MM.1S (cell line): Measurements from ENCODE around the gene SEMA4F.

Source experiments
- DNase-seq: peaks from one replicate; pipeline ENCODE4 v3.0.0-alpha.2; 2015
- H2AFZ ChIP-seq: fragments of 300-600 bp; sonication (generic); 2 replicates; pipeline ENCODE4 v1.6.0; 2016; ENCODE audit warnings: antibody characterized with exemption, low read length
- H3F3A ChIP-seq: fragments of 300-600 bp; sonication (generic); 2 replicates; pipeline ENCODE4 v1.6.1; 2016; ENCODE audit warnings: mild to moderate bottlenecking, antibody characterized with exemption, low read length, moderate library complexity, mixed read lengths; ENCODE audit not compliant: insufficient read depth
- H3K27ac ChIP-seq: fragments of 300-600 bp; sonication (generic); 2 replicates; pipeline ENCODE4 v1.5.1; 2016; ENCODE audit warnings: mild to moderate bottlenecking, low read length
- H3K27me3 ChIP-seq: fragments of 300-600 bp; sonication (generic); replicated peaks from 2 replicates; pipeline ENCODE4 v1.6.0; 2016; ENCODE audit warnings: low read length; ENCODE audit not compliant: insufficient read depth
- H3K36me3 ChIP-seq: fragments of 300-600 bp; sonication (generic); replicated peaks from 2 replicates; pipeline ENCODE4 v1.6.1; 2016; ENCODE audit warnings: mild to moderate bottlenecking, low read length, mixed read lengths; ENCODE audit not compliant: insufficient read depth
- H3K4me1 ChIP-seq: fragments of 300-600 bp; sonication (generic); 2 replicates; pipeline ENCODE4 v1.6.1; 2016; ENCODE audit warnings: low read length, mixed read lengths
- H3K4me2 ChIP-seq: fragments of 300-600 bp; sonication (generic); 2 replicates; pipeline ENCODE4 v1.6.0; 2016; ENCODE audit warnings: low read depth, low read length
- H3K4me3 ChIP-seq: fragments of 300-600 bp; sonication (generic); 2 replicates; pipeline ENCODE4 v1.5.1; 2016; ENCODE audit warnings: low read length, mixed read lengths
- H3K79me2 ChIP-seq: fragments of 300-600 bp; sonication (generic); 2 replicates; pipeline ENCODE4 v1.6.1; 2016; ENCODE audit warnings: mixed run types, low read length, mixed read lengths
- H3K9ac ChIP-seq: fragments of 300-600 bp; sonication (generic); 2 replicates; pipeline ENCODE4 v1.6.1; 2016; ENCODE audit warnings: low read length, mixed read lengths
- H3K9me2 ChIP-seq: fragments of 300-600 bp; sonication (generic); replicated peaks from 2 replicates; pipeline ENCODE4 v1.6.1; 2016; ENCODE audit warnings: mild to moderate bottlenecking, low read length, mixed read lengths; ENCODE audit not compliant: insufficient read depth
- H3K9me3 ChIP-seq: fragments of 300-600 bp; sonication (generic); replicated peaks from 2 replicates; pipeline ENCODE4 v1.6.1; 2016; ENCODE audit warnings: mild to moderate bottlenecking, low read length, mixed read lengths; ENCODE audit not compliant: insufficient read depth
- H4K20me1 ChIP-seq: fragments of 300-600 bp; sonication (generic); 2 replicates; pipeline ENCODE4 v1.6.1; 2016; ENCODE audit warnings: mild to moderate bottlenecking, low read length, moderate library complexity, mixed read lengths; ENCODE audit not compliant: insufficient read depth
- CTCF ChIP-seq: fragments of 300-600 bp; sonication (generic); IDR thresholded peaks from 2 replicates; pipeline ENCODE4 v1.5.1; 2016; ENCODE audit warnings: antibody characterized with exemption, low read length, mixed read lengths
- EZH2 ChIP-seq: fragments of 300-600 bp; sonication (generic); optimal IDR thresholded peaks from 2 replicates; pipeline ENCODE3; 2017; ENCODE audit warnings: low read depth, mild to moderate bottlenecking, antibody characterized with exemption, low read length, mixed read lengths
- EZH2phosphoT487 ChIP-seq: fragments of 300-600 bp; sonication (generic); IDR thresholded peaks from 2 replicates; pipeline ENCODE4 v1.6.1; 2018; ENCODE audit warnings: antibody characterized with exemption, low read length

SEMA4F gene

GRCh38 chr2:74676331-74676730 lies 22.3 kb downstream of the SEMA4F start:
- Histone ChIP-seq H3F3A (no peaks in the 10 kb centered on the region), H3K4me2 (no peak overlapping the region), H3K9me3 (no peaks in the 10 kb centered on the region), H3K9ac (no peak overlapping the region), H3K27ac (no peak overlapping the region), H3K79me2 (no peaks in the 10 kb centered on the region), H3K4me3 (no peak overlapping the region), H3K36me3 (no peaks in the 10 kb centered on the region), H3K9me2 (no peaks in the 10 kb centered on the region), H4K20me1 (no peaks in the 10 kb centered on the region), H3K4me1 (no peaks in the 10 kb centered on the region), H3K27me3 (no peaks in the 10 kb centered on the region), H2AFZ (no peak overlapping the region)
- TF ChIP-seq CTCF (no peak), EZH2phosphoT487 (no peak), EZH2 (no peak)
- DNase-seq: no peak

- H3K27ac ChIP-seq: no peak overlapping the region
- H3K9me3 ChIP-seq: no peaks in the 10 kb centered on the region
- H3K9ac ChIP-seq: no peak overlapping the region
- H3K79me2 ChIP-seq: no peaks in the 10 kb centered on the region
- no peak overlapping the region for H3K4me2 ChIP-seq
- H3K4me3 ChIP-seq: no peak overlapping the region
- H3F3A ChIP-seq: no peaks in the 10 kb centered on the region
- no peaks in the 10 kb centered on the region for H3K27me3 ChIP-seq
- no peaks in the 10 kb centered on the region for H3K9me2 ChIP-seq
- H2AFZ ChIP-seq: no peak overlapping the region
- no peak for TF ChIP-seq CTCF
- no peak for TF ChIP-seq EZH2
- TF ChIP-seq EZH2phosphoT487: no peak
- no peaks in the 10 kb centered on the region for H3K36me3 ChIP-seq
- no peaks in the 10 kb centered on the region for H4K20me1 ChIP-seq
- DNase-seq: no peak
- no peaks in the 10 kb centered on the region for H3K4me1 ChIP-seq
Measured at GRCh38 chr2:74679615-74680014, 25.6 kb downstream of the SEMA4F start.

- no peak for DNase-seq
Measured at GRCh38 chr2:74682501-74682900, 28.5 kb downstream of the SEMA4F start.

More at GRCh38 chr2:74682501-74682900, 28.5 kb downstream of the SEMA4F start:
- no peaks in the 10 kb centered on the region for H3K79me2 ChIP-seq
- no peaks in the 10 kb centered on the region for H4K20me1 ChIP-seq
- no peaks in the 10 kb centered on the region for H3K9me2 ChIP-seq
- H3K27me3 ChIP-seq: no peaks in the 10 kb centered on the region
- TF ChIP-seq EZH2phosphoT487 (no peak), EZH2 (no peak), CTCF (no peak)
- H3K9ac ChIP-seq: no peak overlapping the region
- H3K36me3 ChIP-seq: no peaks in the 10 kb centered on the region
- no peaks in the 10 kb centered on the region for H3K4me1 ChIP-seq
- no peak overlapping the region for H3K4me2 ChIP-seq
- H3F3A ChIP-seq: no peaks in the 10 kb centered on the region
- no peaks in the 10 kb centered on the region for H3K9me3 ChIP-seq
- H2AFZ ChIP-seq: no peak overlapping the region
- no peak overlapping the region for H3K27ac ChIP-seq
- H3K4me3 ChIP-seq: no peak overlapping the region
